Skeletal muscle tissue (tissue), 4 donors: ENCODE data around the gene MINPP1. TPM values are rescaled to one million over a fixed set of nuclear protein-coding genes. Genes with fewer than 3 reads are reported as not detected.

Experiments used
- H3K27ac ChIP-seq: one replicate; pipeline ENCODE4 v1.7.0; 2013; ENCODE audit warnings: mild to moderate bottlenecking, low read depth, low read length, inconsistent platforms
- H3K27me3 ChIP-seq, 3 donors: one replicate each; pipeline ENCODE4 v1.7.0; 2013; ENCODE audit warnings: low read length in 3 of 3; ENCODE audit not compliant: control insufficient read depth in 3 of 3, insufficient read depth in 3 of 3
- H3K36me3 ChIP-seq, 3 donors: one replicate each; pipeline ENCODE4 v1.7.0; 2013; ENCODE audit warnings: low read length in 3 of 3; ENCODE audit not compliant: control insufficient read depth in 3 of 3, insufficient read depth in 3 of 3
- H3K4me1 ChIP-seq, 3 donors: one replicate each; pipeline ENCODE4 v1.7.0; 2013; ENCODE audit warnings: low read length in 3 of 3, mild to moderate bottlenecking in 3 of 3; ENCODE audit not compliant: control insufficient read depth in 3 of 3, insufficient read depth in 3 of 3
- H3K4me3 ChIP-seq, 3 donors: one replicate each; pipeline ENCODE4 v1.7.0; 2013; ENCODE audit warnings: low read length in 3 of 3
- H3K9ac ChIP-seq, 3 donors: one replicate each; pipeline ENCODE4 v1.7.0; 2013; ENCODE audit warnings: low read length in 3 of 3, mild to moderate bottlenecking in 3 of 3, moderate library complexity in 2 of 3, low read depth in 1 of 3
- H3K9me3 ChIP-seq, 3 donors: one replicate each; pipeline ENCODE4 v1.7.0; 2013; ENCODE audit warnings: low read length in 3 of 3; ENCODE audit not compliant: control insufficient read depth in 3 of 3
- total RNA-seq: library from RNA; depleted of rRNA; stranded (reverse); fragments of >200 nt; gene quantifications from one replicate; pipeline ENCODE4 v1.2.3, GENCODE V29; 2014
- donor health status: Osteomylitis.

The MINPP1 gene
- total RNA-seq, 1 donor from 2014 or later, result 14.1 TPM

- H3K4me3 ChIP-seq, result no peak overlapping the region
- H3K27ac ChIP-seq, result no peak overlapping the region
- peaks cover 0 to under 1% (median 0%) of the 10 kb centered on the region in 3 donors for H3K4me1 ChIP-seq
- H3K36me3 ChIP-seq, result peaks cover 17 to 25% (median 18%) of the 10 kb centered on the region in 3 donors
- no peak overlapping the region for H3K9ac ChIP-seq
- H3K27me3 ChIP-seq, result no peaks in the 10 kb centered on the region
- no peaks in the 10 kb centered on the region for H3K9me3 ChIP-seq
These were observed 14.2 kb downstream of the MINPP1 start for GRCh38 chr10:87518937-87519336.

GRCh38 chr10:87519582-87519981 is 14.9 kb downstream of the MINPP1 start:
- no peaks in the 10 kb centered on the region for H3K9me3 ChIP-seq
- peaks cover 12 to 20% (median 13%) of the 10 kb centered on the region in 3 donors for H3K36me3 ChIP-seq

GRCh38 chr10:87523731-87524130 is 19.0 kb downstream of the MINPP1 start:
- peak overlapping the region; percentile 46 for H3K27ac ChIP-seq
- H3K36me3 ChIP-seq, result peaks cover 9 to 13% (median 10%) of the 10 kb centered on the region in 3 donors
- H3K27me3 ChIP-seq, result no peaks in the 10 kb centered on the region
- H3K4me3 ChIP-seq, result no peak overlapping the region
- H3K4me1 ChIP-seq, result peaks cover 0 to 3% (median 0%) of the 10 kb centered on the region in 3 donors
- H3K9ac ChIP-seq, result no peak overlapping the region
- no peaks in the 10 kb centered on the region for H3K9me3 ChIP-seq

More at GRCh38 chr10:87519582-87519981, 14.9 kb downstream of the MINPP1 start:
- no peaks in the 10 kb centered on the region for H3K27me3 ChIP-seq
- no peak overlapping the region for H3K27ac ChIP-seq
- no peak overlapping the region for H3K9ac ChIP-seq
- no peak overlapping the region for H3K4me3 ChIP-seq
- H3K4me1 ChIP-seq, result peaks cover 0 to 3% (median 0%) of the 10 kb centered on the region in 3 donors

GRCh38 chr10:87524296-87524695 is 19.6 kb downstream of the MINPP1 start:
- H3K27me3 ChIP-seq, result no peaks in the 10 kb centered on the region
- H3K36me3 ChIP-seq, result peaks cover 7 to 11% (median 7%) of the 10 kb centered on the region in 3 donors
- H3K9ac ChIP-seq, result no peak overlapping the region
- H3K9me3 ChIP-seq, result no peaks in the 10 kb centered on the region
- no peak overlapping the region for H3K4me3 ChIP-seq
- peak overlapping the region; percentile 46 for H3K27ac ChIP-seq
- peaks cover 0 to 3% (median 0%) of the 10 kb centered on the region in 3 donors for H3K4me1 ChIP-seq

GRCh38 chr10:87531908-87532622 is 27.4 kb downstream of the MINPP1 start:
- Histone ChIP-seq H3K27me3 (no peaks in the 10 kb centered on the region), H3K4me3 (no peak overlapping the region), H3K9ac (no peak overlapping the region), H3K4me1 (no peaks in the 10 kb centered on the region), H3K27ac (no peak overlapping the region), H3K36me3 (peaks cover 0 to 6% (median 6%) of the 10 kb centered on the region in 3 donors), H3K9me3 (no peaks in the 10 kb centered on the region)

- Histone ChIP-seq H3K27me3 (no peaks in the 10 kb centered on the region), H3K36me3 (peaks cover 0 to 6% (median 6%) of the 10 kb centered on the region in 3 donors), H3K4me1 (no peaks in the 10 kb centered on the region), H3K9ac (no peak overlapping the region), H3K27ac (no peak overlapping the region), H3K9me3 (no peaks in the 10 kb centered on the region), H3K4me3 (no peak overlapping the region)
These were observed 28.0 kb downstream of the MINPP1 start for GRCh38 chr10:87532696-87533095.

GRCh38 chr10:87534173-87534858 is 29.6 kb downstream of the MINPP1 start:
- Histone ChIP-seq H3K27ac (no peak overlapping the region), H3K27me3 (no peaks in the 10 kb centered on the region), H3K4me3 (no peak overlapping the region), H3K4me1 (no peaks in the 10 kb centered on the region), H3K9ac (no peak overlapping the region), H3K36me3 (peaks cover 0 to 6% (median 6%) of the 10 kb centered on the region in 3 donors), H3K9me3 (no peaks in the 10 kb centered on the region)

- Histone ChIP-seq H3K27ac (no peak overlapping the region), H3K9ac (no peak overlapping the region), H3K4me3 (no peak overlapping the region), H3K9me3 (peaks cover 0 to 2% (median 0%) of the 10 kb centered on the region in 3 donors), H3K4me1 (no peaks in the 10 kb centered on the region), H3K36me3 (peaks cover 0 to 4% (median 2%) of the 10 kb centered on the region in 3 donors), H3K27me3 (no peaks in the 10 kb centered on the region)
These were observed 33.7 kb downstream of the MINPP1 start for GRCh38 chr10:87538092-87539015.

- no peak overlapping the region for H3K9ac ChIP-seq
- no peaks in the 10 kb centered on the region for H3K27me3 ChIP-seq
These were observed 36.4 kb downstream of the MINPP1 start for GRCh38 chr10:87541114-87541513.

More at GRCh38 chr10:87541114-87541513, 36.4 kb downstream of the MINPP1 start:
- no peak overlapping the region for H3K27ac ChIP-seq
- H3K4me3 ChIP-seq, result no peak overlapping the region
- H3K4me1 ChIP-seq, result no peaks in the 10 kb centered on the region
- H3K9me3 ChIP-seq, result peaks cover 0 to 2% (median 0%) of the 10 kb centered on the region in 3 donors
- H3K36me3 ChIP-seq, result peaks cover 0 to 4% (median 2%) of the 10 kb centered on the region in 3 donors
